ENCODE data around the gene PTPRS.

- TF ChIP-seq CTCF (IDR thresholded peaks at IDR 0.05; ENCODE audit: low read length) (no peak), EZH2 (optimal IDR thresholded peaks at IDR 0.05; ENCODE audit: low read depth, low read length) (no peak), EZH2phosphoT487 (IDR thresholded peaks at IDR 0.05; ENCODE audit: low read length) (no peak)
Observed at GRCh38 chr19:5376928-5377327, 36.3 kb upstream of the PTPRS start.

Data from MM.1S (cell line).